Right renal cortex interstitium (tissue), 3 donors: ENCODE measurements around the gene LPAR2. TPM values are rescaled to one million over a fixed set of nuclear protein-coding genes. Genes with fewer than 3 reads are reported as not detected.

Experiments
- polyA plus RNA-seq, 3 donors: library from polyadenylated mRNA; unstranded; fragments of 120-200 nt; gene quantifications; one replicate each; pipeline ENCODE4 v1.2.1, GENCODE V29; 2013; ENCODE audit not compliant: insufficient read length in 3 of 3

LPAR2 gene
- polyA plus RNA-seq, 3 donors = 18.3 to 22.0 (median 21.5) TPM

Other genes with a start within 250 kb of the LPAR2 start
- 10 to 100 TPM; 37.3 to 49.0 (median 39.0) TPM for gene GATAD2A, start 222.5 kb downstream of the LPAR2 start, polyA plus RNA-seq
- gene TSSK6, start 112.7 kb downstream of the LPAR2 start, polyA plus RNA-seq = 1 to 10 TPM in 1 of 3 donors, under 1 TPM in 2; 0.92 to 1.3 (median 0.97) TPM
- gene NDUFA13, start 112.0 kb downstream of the LPAR2 start, polyA plus RNA-seq = 100 to 1,000 TPM; 262 to 308 (median 285) TPM
- gene YJEFN3, start 99.3 kb downstream of the LPAR2 start, polyA plus RNA-seq = 1 to 10 TPM; 3.3 to 5.3 (median 4.1) TPM
- under 1 TPM; 0.12 to 0.15 (median 0.13) TPM for gene CILP2, start 90.0 kb downstream of the LPAR2 start, polyA plus RNA-seq
- 1 to 10 TPM; 1.8 to 3.1 (median 2.9) TPM for gene PBX4, start 9.5 kb downstream of the LPAR2 start, polyA plus RNA-seq
- gene GMIP, start 15.4 kb upstream of the LPAR2 start, polyA plus RNA-seq = 1 to 10 TPM; 4.1 to 4.5 (median 4.1) TPM
- 10 to 100 TPM; 32.7 to 40.0 (median 34.0) TPM for gene ATP13A1, start 35.5 kb upstream of the LPAR2 start, polyA plus RNA-seq
- gene ZNF101, start 40.6 kb upstream of the LPAR2 start, polyA plus RNA-seq = 10 to 100 TPM; 16.6 to 20.1 (median 16.9) TPM
- 10 to 100 TPM; 17.0 to 19.0 (median 18.1) TPM for gene ZNF14, start 104.9 kb upstream of the LPAR2 start, polyA plus RNA-seq
- 10 to 100 TPM; 33.0 to 34.6 (median 33.8) TPM for gene ZNF506, start 193.5 kb upstream of the LPAR2 start, polyA plus RNA-seq
- gene ZNF253, start 237.7 kb upstream of the LPAR2 start, polyA plus RNA-seq = 10 to 100 TPM; 35.5 to 37.8 (median 36.6) TPM